ENCODE results near the gene TEX22.

GRCh38 chr14:105420101-105420973 is 22.0 kb downstream of the TEX22 start:
- no peak for TF ChIP-seq CTCF (IDR thresholded peaks at IDR 0.05)
- no peak for TF ChIP-seq POLR2A (IDR thresholded peaks at IDR 0.05)
